Measurements from ENCODE around the gene NAPA.

DNA sequence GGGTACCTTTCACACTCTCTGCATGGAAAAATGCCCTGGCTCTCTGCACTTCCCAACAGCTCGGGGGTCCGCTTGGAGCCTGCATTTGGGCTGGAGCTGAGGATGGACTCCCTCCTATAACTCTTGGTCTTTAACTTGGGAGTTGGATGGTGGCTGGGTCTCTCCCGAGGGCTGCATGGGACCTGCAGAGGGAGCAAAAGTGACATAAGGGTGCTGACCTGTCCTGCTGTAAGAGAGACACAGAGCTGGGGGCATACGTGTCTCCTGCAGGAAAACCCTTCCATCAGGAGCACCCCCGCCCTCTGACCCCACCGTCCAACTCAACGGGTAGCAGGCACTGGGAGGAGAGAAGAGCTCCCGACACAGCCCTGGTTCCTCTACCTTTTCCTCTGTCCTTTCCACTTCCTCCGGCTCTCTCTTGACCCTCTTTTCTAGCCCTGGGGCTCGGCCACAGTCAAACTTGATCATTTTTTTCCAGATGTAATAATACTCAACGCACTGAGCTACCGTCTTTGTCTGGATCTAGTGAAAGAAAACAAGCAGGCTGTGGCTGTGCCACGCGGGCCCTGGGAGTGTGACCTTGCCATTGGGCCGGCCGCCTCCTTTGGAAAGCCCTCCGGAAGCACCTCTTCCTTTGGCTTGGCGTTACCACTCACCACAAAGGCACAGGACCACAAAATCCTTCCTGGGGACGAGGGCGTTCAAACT lies 6.8 kb upstream of the NAPA start:
- no peak for TF ChIP-seq TAF1 (IDR thresholded peaks at IDR 0.05; ENCODE audit: low read depth, low read length)
- TF ChIP-seq POLR2A (IDR thresholded peaks at IDR 0.05; ENCODE audit: low read depth, low read length), result no peak
- TF ChIP-seq POLR2AphosphoS5 (IDR thresholded peaks at IDR 0.05; ENCODE audit: low read depth, low read length), result no peak
- no peak for TF ChIP-seq PAX5 (IDR thresholded peaks at IDR 0.05; ENCODE audit: insufficient read depth, low read length, severe bottlenecking)
